H9 (cell line): Measurements from ENCODE around the gene SMIM36. TPM values are rescaled to one million over a fixed set of nuclear protein-coding genes. Genes with fewer than 3 reads are reported as not detected.

ENCODE experiments used
- DNase-seq: peaks from one replicate; pipeline ENCODE4 v3.0.0-alpha.2; 2017
- H2AFZ ChIP-seq: one replicate; pipeline ENCODE4 v1.6.1; 2013; ENCODE audit warnings: mild to moderate bottlenecking, low read length, control low read depth, moderate library complexity
- H2AK5ac ChIP-seq: 2 replicates; pipeline ENCODE4 v1.6.1; 2013; ENCODE audit warnings: low read length, control low read depth, mixed read lengths; ENCODE audit not compliant: insufficient read length
- H2BK120ac ChIP-seq: one replicate; pipeline ENCODE4 v1.6.1; 2013; ENCODE audit warnings: low read depth, mild to moderate bottlenecking, low read length, control low read depth, inconsistent platforms; ENCODE audit not compliant: poor library complexity, severe bottlenecking
- H2BK12ac ChIP-seq: 2 replicates; pipeline ENCODE4 v1.6.1; 2013; ENCODE audit warnings: low read length, control low read depth, mixed read lengths, low read depth; ENCODE audit not compliant: insufficient read length
- H2BK15ac ChIP-seq: 2 replicates; pipeline ENCODE4 v1.6.1; 2013; ENCODE audit warnings: low read depth, low read length, control low read depth
- H2BK20ac ChIP-seq: one replicate; pipeline ENCODE4 v1.6.1; 2013; ENCODE audit warnings: low read depth, mild to moderate bottlenecking, low read length, control low read depth, inconsistent platforms; ENCODE audit not compliant: poor library complexity, severe bottlenecking
- H2BK5ac ChIP-seq: 2 replicates; pipeline ENCODE4 v1.6.1; 2013; ENCODE audit warnings: low read length, control low read depth, mixed read lengths; ENCODE audit not compliant: insufficient read length
- H3K14ac ChIP-seq: 2 replicates; pipeline ENCODE4 v1.6.1; 2013; ENCODE audit warnings: low read length, control low read depth; ENCODE audit not compliant: insufficient read depth
- H3K18ac ChIP-seq: 2 replicates; pipeline ENCODE4 v1.6.1; 2013; ENCODE audit warnings: low read depth, mild to moderate bottlenecking, mixed read lengths, low read length, control low read depth; ENCODE audit not compliant: insufficient read length
- H3K23ac ChIP-seq: 2 replicates; pipeline ENCODE4 v1.6.1; 2013; ENCODE audit warnings: low read length, control low read depth, mixed read lengths, low read depth; ENCODE audit not compliant: insufficient read length
- H3K23me2 ChIP-seq: 2 replicates; pipeline ENCODE4 v1.6.1; 2013; ENCODE audit warnings: low read depth, mild to moderate bottlenecking, mixed read lengths, low read length, control low read depth; ENCODE audit not compliant: insufficient read length, poor library complexity, severe bottlenecking
- H3K27ac ChIP-seq: 2 replicates; pipeline ENCODE4 v1.5.1; 2013; ENCODE audit warnings: low read length, control low read depth, mixed read lengths, low read depth; ENCODE audit not compliant: insufficient read length
- H3K27me3 ChIP-seq: 2 replicates; pipeline ENCODE4 v1.6.1; 2013; ENCODE audit warnings: low read length, control low read depth, inconsistent platforms; ENCODE audit not compliant: insufficient read depth
- H3K4ac ChIP-seq: 2 replicates; pipeline ENCODE4 v1.6.1; 2013; ENCODE audit warnings: low read depth, mild to moderate bottlenecking, control low read depth, inconsistent platforms, low read length, moderate library complexity
- H3K4me1 ChIP-seq: 2 replicates; pipeline ENCODE4 v1.6.1; 2013; ENCODE audit warnings: low read length, control low read depth, inconsistent platforms; ENCODE audit not compliant: insufficient read depth
- H3K4me2 ChIP-seq: 2 replicates; pipeline ENCODE4 v1.6.1; 2013; ENCODE audit warnings: low read length, control low read depth, mixed read lengths; ENCODE audit not compliant: insufficient read length, insufficient read depth
- H3K56ac ChIP-seq: 2 replicates; pipeline ENCODE4 v1.6.1; 2013; ENCODE audit warnings: low read depth, mild to moderate bottlenecking, mixed read lengths, low read length, control low read depth; ENCODE audit not compliant: insufficient read length
- H3K79me1 ChIP-seq: 2 replicates; pipeline ENCODE4 v1.6.1; 2013; ENCODE audit warnings: low read depth, mild to moderate bottlenecking, moderate library complexity, low read length, control low read depth, inconsistent platforms; ENCODE audit not compliant: insufficient read depth, poor library complexity, severe bottlenecking
- H3K79me2 ChIP-seq: 2 replicates; pipeline ENCODE4 v1.6.1; 2013; ENCODE audit warnings: low read length, control low read depth, inconsistent platforms; ENCODE audit not compliant: insufficient read depth
- H3K9ac ChIP-seq: 2 replicates; pipeline ENCODE4 v1.6.1; 2013; ENCODE audit warnings: low read length, control low read depth, mixed read lengths; ENCODE audit not compliant: insufficient read length; ENCODE audit errors: extremely low read depth
- H3K9me3 ChIP-seq: one replicate; pipeline ENCODE4 v1.6.1; 2013; ENCODE audit warnings: low read depth, low read length, inconsistent platforms; ENCODE audit not compliant: control insufficient read depth
- H3T11ph ChIP-seq: one replicate; pipeline ENCODE4 v1.6.1; 2013; ENCODE audit warnings: mild to moderate bottlenecking, low read length, control low read depth, inconsistent platforms
- H4K20me1 ChIP-seq: one replicate; pipeline ENCODE4 v1.6.1; 2013; ENCODE audit not compliant: control insufficient read depth, insufficient read length, insufficient read depth
- H4K5ac ChIP-seq: 2 replicates; pipeline ENCODE4 v1.6.1; 2013; ENCODE audit warnings: low read depth, mild to moderate bottlenecking, mixed read lengths, low read length, control low read depth; ENCODE audit not compliant: insufficient read length
- H4K8ac ChIP-seq: replicated peaks from 2 replicates; pipeline ENCODE4 v1.6.1; 2013; ENCODE audit warnings: low read length, control low read depth, mixed read lengths, low read depth; ENCODE audit not compliant: insufficient read length
- H4K91ac ChIP-seq: 2 replicates; pipeline ENCODE4 v1.6.1; 2013; ENCODE audit warnings: low read depth, mild to moderate bottlenecking, moderate library complexity, mixed read lengths, low read length, control low read depth; ENCODE audit not compliant: insufficient read length
- H3K27ac Mint-ChIP-seq, 3 experiments: 2 replicates in 2 of 3; 3 replicates in 1 of 3; pipeline ENCODE4 v1.8.0; 2020 to 2021; ENCODE audit warnings: mixed read lengths in 3 of 3, mild to moderate bottlenecking in 1 of 3, moderate library complexity in 1 of 3
- H3K27me3 Mint-ChIP-seq: 2 replicates; pipeline ENCODE4 v1.8.0; 2021; ENCODE audit warnings: low read depth, mild to moderate bottlenecking, moderate library complexity, mixed read lengths
- H3K36me3 Mint-ChIP-seq, 3 experiments: 2 replicates in 2 of 3; 3 replicates in 1 of 3; pipeline ENCODE4 v1.8.0; 2020 to 2021; ENCODE audit warnings: low read depth in 3 of 3, mixed read lengths in 3 of 3; ENCODE audit not compliant: insufficient read depth in 1 of 3
- H3K4me1 Mint-ChIP-seq, 2 experiments: 2 replicates each; pipeline ENCODE4 v1.8.0; 2020; ENCODE audit warnings: mixed read lengths in 2 of 2
- H3K4me3 Mint-ChIP-seq, 2 experiments: 2 replicates in 1 of 2; 3 replicates in 1 of 2; pipeline ENCODE4 v1.8.0; 2020 to 2021; ENCODE audit warnings: mild to moderate bottlenecking in 2 of 2, mixed read lengths in 2 of 2, moderate library complexity in 1 of 2
- H3K9me3 Mint-ChIP-seq, 2 experiments: 2 replicates in 1 of 2; 3 replicates in 1 of 2; pipeline ENCODE4 v1.8.0; 2020; ENCODE audit warnings: mild to moderate bottlenecking in 2 of 2, mixed read lengths in 2 of 2, moderate library complexity in 1 of 2
- CTCF ChIP-seq: fragments of 200-600 bp; sonication (generic); conservative IDR thresholded peaks from 3 replicates; pipeline ENCODE4 v1.8.0; 2021; ENCODE audit warnings: antibody characterized with exemption, mild to moderate bottlenecking
- WGBS: extraction: QIAGEN DNeasy Blood & Tissue Kit; methylation state at CpG from one replicate; pipeline ENCODE4 v1.1.7; 2013; ENCODE audit warnings: missing lambda C conversion rate, low lambda C conversion rate, mixed read lengths; ENCODE audit not compliant: insufficient read length; ENCODE audit errors: extremely low coverage; 5-methylcytosine and 5-hydroxymethylcytosine counted together
- total RNA-seq: library from RNA; stranded (reverse); gene quantifications from 2 replicates; pipeline ENCODE4 v1.2.1, GENCODE V29; 2021

The SMIM36 gene
- total RNA-seq, 1 experiment from 2014 or later, result not detected

- WGBS, result no CpG with 5 or more reads among the region's 5 CpGs
Measured at GRCh38 chr17:55407641-55408566, 103.3 kb downstream of the SMIM36 start.

More at GRCh38 chr17:55407641-55408566, 103.3 kb downstream of the SMIM36 start:
- H3K18ac ChIP-seq, result no peak overlapping the region
- Mint-ChIP-seq H3K9me3 (no peaks in the 10 kb centered on the region), H3K4me1 (no peaks in the 10 kb centered on the region), H3K4me3 (no peak overlapping the region), H3K36me3 (peaks cover 34 to 78% (median 72%) of the 10 kb centered on the region in 3 experiments; a peak in 6 of 7 replicates), H3K27ac (0 out of 7 replicates have a peak overlapping the region, but pooled peaks of 1 of the 3 experiments have one; percentile 23), H3K27me3 (no peaks in the 10 kb centered on the region)
- no peak overlapping the region for H2BK15ac ChIP-seq
- H3K14ac ChIP-seq, result no peak overlapping the region
- no peak overlapping the region for H2BK5ac ChIP-seq
- H3T11ph ChIP-seq, result no peak overlapping the region
- no peaks in the 10 kb centered on the region for H3K79me1 ChIP-seq
- no peak overlapping the region for H3K4me2 ChIP-seq
- DNase-seq, result no peak
- no peak overlapping the region for H4K8ac ChIP-seq
- no peak overlapping the region for H3K56ac ChIP-seq
- H3K27ac ChIP-seq, result no peak overlapping the region
- H3K4ac ChIP-seq, result no peak overlapping the region
- no peaks in the 10 kb centered on the region for H3K9me3 ChIP-seq
- no peak overlapping the region for H3K23ac ChIP-seq
- no peak overlapping the region for H3K9ac ChIP-seq
- no peaks in the 10 kb centered on the region for H3K23me2 ChIP-seq
- no peak overlapping the region for H2BK20ac ChIP-seq
- no peaks in the 10 kb centered on the region for H4K20me1 ChIP-seq
- H3K27me3 ChIP-seq, result no peaks in the 10 kb centered on the region
- no peak overlapping the region for H2AFZ ChIP-seq
- H4K5ac ChIP-seq, result no peak overlapping the region
- no peak for TF ChIP-seq CTCF
- no peak overlapping the region for H4K91ac ChIP-seq
- no peak overlapping the region for H2BK120ac ChIP-seq
- H3K79me2 ChIP-seq, result no peaks in the 10 kb centered on the region
- no peak overlapping the region for H2BK12ac ChIP-seq
- H3K4me1 ChIP-seq, result no peaks in the 10 kb centered on the region
- H2AK5ac ChIP-seq, result no peak overlapping the region
